Stimulated activated CD4-positive, alpha-beta T cell treated with anti-CD3 and anti-CD28 coated beads, Interleukin-12 subunit alpha, Interleukin-12 subunit beta, amount 100 ng/mL, for 24 hours (primary cell): ENCODE data around the gene SETD2.
"Not testable (repeated sequence)": the region's sequence is repeated elsewhere in the genome, so short reads cannot be mapped to it uniquely, and the experiment has no call there.

Experiments
- DNase-seq, 2 experiments: peaks; one replicate each; pipeline ENCODE4 v3.0.0-alpha.2; 2020; ENCODE audit warnings: low read depth in 2 of 2

SETD2 gene

GRCh38 chr3:47034868-47035489 lies 128.9 kb downstream of the SETD2 start:
- no peak for DNase-seq

DNA sequence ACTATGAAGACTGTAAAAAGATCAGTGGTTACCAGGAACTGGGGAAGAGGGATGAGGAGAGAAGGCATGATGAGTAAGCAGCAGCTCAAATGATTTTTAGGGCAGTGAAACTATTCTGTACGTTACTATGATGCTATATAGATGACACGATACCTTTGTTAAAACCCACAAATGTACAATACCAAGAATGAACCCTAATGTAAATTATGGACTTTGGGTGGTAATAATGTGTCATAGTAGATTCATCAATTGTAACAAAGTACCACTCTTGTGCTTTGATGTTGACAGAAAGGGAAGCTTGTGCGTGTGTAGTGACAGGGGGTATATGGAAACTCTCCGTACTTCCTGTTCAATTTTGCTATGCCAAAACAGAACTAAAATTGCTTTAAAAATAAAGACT lies 132.9 kb downstream of the SETD2 start:
- DNase-seq: not testable (repeated sequence)

GRCh38 chr3:47028667-47029066 lies 135.2 kb downstream of the SETD2 start:
- no peak for DNase-seq

DNA sequence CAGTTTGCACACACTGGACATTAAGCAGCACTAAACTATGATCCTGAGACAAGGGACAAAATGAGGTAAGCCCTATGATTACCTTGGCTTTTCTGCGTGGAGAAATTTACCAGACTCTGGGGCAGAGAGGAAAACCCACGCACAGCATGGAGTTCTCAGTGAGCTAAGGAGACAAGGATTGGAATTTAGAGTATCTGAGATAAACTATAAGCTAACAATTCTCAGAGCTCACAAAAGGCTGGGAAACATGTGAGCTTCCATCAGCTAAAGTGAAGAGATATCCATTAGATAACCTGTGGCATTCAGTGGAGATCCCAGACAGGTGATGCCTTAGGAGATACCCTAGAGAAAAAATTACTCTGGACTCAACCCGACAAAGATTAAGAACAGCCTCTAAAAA lies 135.8 kb downstream of the SETD2 start:
- no peak for DNase-seq

DNA sequence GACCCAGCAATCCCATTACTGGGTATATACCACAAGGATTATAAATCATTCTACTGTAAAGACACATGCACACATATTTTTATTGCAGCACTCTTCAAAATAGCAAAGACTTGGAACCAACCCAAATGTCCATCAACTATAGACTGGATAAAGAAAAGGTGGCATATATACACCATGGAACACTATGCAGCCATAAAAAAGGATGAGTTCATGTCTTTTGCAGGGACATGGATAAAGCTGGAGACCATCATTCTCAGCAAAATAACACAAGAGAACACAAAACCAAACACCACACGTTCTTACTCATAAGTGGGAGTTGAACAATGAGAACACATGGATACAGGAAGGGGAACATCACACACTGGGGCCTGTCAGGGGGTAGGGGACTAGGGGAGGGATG lies 137.5 kb downstream of the SETD2 start:
- DNase-seq: not testable (repeated sequence)

- no peak for DNase-seq
Observed at GRCh38 chr3:47024932-47025331, 139.0 kb downstream of the SETD2 start.

DNA sequence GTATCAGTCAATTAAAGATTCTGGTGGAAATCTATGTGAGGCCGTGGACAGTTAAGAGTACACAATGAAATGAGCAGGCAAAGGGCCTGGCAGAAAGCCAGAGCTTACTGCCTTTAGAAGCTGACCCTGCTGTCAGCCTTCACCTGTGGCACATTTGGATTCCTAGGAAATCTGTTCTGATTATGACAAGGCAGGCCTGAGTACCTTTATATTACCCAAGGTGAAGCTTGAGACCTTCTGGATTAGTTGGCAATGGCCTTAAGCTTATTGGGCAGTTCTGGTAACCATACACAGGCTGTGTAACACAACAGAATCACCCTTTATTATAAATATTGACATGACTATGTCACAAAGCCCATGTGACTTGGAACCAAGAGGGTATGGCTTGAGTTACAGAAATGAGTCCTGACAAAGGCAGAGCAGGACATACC lies 141.3 kb downstream of the SETD2 start:
- no peak for DNase-seq

DNA sequence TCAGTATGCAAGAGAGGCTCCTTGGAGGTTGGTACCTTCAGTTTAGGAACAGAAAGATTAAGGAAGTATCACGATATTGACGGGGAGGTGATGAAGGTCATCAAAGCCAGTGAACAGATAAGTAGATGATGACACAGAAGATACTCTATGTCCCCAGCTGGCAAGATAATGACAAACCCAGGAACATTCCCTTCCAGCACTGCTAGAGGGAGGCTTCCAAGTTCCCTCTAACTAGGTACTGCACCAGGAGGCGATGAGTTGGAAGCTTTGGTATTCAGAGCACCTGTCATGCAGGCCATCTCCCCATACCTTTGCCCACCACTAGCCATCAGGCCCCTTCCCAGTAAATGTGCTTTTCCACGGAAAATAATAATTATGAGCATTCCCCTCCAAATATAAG lies 143.6 kb downstream of the SETD2 start:
- DNase-seq: no peak

DNA sequence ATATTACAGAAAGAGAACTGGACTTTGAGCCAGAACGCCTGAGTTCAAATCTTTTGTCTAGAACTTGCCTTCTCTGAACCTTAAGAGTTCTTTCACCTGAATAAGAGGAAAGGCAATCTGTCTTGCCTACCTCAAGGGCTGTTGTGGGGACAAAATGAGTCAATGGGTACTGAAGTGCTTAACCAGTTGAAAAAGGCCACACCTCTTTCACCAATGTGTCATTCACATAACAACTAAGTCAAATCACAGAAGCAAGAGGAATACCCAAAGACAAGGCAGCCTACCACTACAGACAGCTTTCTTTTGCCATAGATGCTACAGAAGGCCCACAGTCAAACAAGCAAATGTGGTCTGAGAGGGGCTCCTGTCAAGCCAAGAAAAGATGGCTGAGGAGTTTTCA lies 144.7 kb downstream of the SETD2 start:
- DNase-seq: no peak

DNA sequence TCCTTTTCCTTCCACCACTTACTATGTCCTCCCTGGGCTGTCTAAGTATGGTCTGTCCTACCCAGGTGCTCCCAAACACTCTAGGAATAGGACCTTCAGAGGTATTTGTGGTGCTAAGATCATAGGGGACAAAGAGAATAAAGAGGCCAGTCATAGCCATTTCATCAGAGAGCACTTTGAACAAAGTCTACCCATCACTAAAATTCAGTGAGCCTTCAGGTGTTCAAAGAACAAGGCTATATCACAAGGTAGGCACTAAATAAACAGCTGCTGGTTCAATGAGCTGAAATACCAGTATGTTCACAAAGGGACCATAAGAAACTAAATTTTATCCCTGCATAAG lies 145.7 kb downstream of the SETD2 start:
- DNase-seq: no peak

- no peak for DNase-seq
Observed at GRCh38 chr3:47017504-47018268, 146.2 kb downstream of the SETD2 start.

- no peak for DNase-seq
Observed at GRCh38 chr3:47016934-47017435, 146.9 kb downstream of the SETD2 start.

DNA sequence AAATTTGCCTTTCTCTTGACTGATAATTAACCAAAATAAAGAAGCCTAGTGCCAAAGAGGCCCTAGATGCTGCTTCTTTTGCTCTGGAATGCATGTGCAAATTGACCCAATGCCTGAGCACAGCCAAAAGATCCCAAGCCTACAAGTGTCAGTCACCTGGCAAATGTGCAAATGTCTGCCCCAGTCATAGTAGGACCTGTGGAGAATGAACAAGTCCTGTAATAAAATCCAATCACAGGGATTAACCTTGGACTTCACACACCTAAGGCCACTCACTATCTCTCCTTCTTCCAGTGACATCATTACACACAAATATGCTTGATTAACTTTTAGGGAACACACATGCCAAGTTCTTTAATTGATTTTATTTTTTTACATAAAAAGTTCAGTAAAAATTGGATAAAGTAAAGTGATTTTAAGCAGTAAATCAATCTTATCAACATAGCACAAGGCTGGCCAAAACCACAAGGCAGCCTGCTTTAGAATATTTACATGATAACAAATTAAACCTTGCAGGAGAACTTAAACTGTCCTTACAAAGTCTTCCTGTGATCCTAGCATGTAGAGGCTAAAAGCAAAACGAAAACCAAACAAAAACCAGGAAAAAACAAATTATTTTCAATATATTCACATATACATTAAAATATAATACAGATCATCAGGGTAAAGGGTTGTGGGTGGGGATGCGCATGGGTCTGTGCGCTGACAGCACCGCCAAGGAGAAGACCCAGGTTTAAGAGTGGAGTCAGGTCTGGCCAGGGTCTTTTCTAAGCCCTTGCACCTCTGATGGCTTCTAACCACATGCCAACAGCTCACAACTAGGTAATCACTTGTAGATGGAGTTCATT lies 147.6 kb downstream of the SETD2 start:
- no peak for DNase-seq

- no peak for DNase-seq
Observed at GRCh38 chr3:47015151-47015550, 148.8 kb downstream of the SETD2 start.

GRCh38 chr3:47014036-47014435 lies 149.9 kb downstream of the SETD2 start:
- DNase-seq: no peak

DNA sequence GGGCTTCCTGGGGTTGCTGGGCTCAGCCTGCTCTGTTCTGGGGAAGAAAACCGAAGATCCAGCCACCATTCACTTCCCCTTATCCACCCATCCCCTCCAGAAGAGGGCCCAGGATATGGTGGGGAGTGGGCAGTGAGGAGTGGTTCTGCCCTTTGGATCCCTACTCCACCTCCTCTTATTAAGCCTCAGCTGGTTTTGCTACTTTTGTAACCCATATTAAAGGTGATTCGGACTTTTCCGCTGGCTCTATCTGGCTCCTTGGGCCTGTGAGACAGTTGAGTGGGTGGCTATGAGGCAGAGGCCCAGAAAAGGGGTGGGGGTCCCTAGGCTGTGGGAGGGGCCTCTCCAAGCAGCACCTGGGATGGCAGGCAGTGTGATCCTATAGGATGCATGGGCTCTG lies 150.7 kb downstream of the SETD2 start:
- DNase-seq: no peak

DNA sequence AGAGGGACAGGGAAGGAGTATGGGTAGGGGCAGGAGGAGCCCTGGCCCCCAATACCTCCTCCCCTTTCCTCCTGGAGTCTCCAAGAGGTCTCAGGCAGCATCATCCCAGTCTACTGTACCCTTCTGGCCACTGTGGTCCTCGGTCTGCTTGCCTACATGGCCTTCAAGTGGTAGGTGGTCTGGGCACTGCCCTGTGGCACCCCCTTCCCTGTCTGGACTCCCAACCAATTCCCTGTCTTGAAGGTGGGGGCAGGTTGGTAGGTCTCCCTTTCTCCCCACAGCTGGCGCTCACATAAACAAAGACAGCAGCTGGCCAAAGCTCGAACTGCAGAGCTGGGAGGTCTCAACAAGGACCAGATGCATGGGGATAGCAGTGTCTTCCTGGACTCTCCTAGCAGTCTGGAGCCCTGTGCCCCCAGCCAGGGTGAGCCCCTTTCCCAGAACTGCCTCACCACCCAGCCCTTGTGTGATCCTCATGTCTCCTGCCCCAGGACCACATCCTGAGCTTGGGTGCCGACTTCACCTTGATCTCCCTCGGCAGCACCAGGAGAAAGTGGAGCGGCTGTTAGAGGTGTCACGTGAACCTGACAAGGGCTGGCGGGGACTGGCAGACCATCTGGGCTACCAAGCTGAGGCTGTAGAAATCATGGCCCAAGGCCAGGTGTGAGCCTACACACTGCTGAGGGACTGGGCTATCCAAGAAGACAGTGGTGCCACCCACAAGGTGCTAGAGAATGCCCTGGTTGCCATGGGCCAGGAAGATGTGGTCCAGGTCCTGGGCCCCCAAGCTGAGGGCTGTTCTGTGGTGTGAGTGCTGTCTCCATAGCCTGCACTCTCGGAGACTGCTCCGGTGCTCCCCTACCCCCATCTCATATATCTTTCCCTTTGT lies 151.3 kb downstream of the SETD2 start:
- no peak for DNase-seq

- DNase-seq: no peak
Observed at GRCh38 chr3:47011371-47011770, 152.5 kb downstream of the SETD2 start.

- no peak for DNase-seq
Observed at GRCh38 chr3:47010910-47011309, 153.0 kb downstream of the SETD2 start.

- no peak for DNase-seq
Observed at GRCh38 chr3:47010111-47010712, 153.7 kb downstream of the SETD2 start.
